Caki2 (cell line): ENCODE measurements around the gene LRRC28. TPM values are rescaled to one million over a fixed set of nuclear protein-coding genes. Genes with fewer than 3 reads are reported as not detected.

ENCODE experiments used
- DNase-seq: peaks from one replicate; pipeline ENCODE4 v3.0.0-alpha.2; 2015; ENCODE audit warnings: low read depth
- in situ Hi-C: cut with HindIII; loops from 2 replicates; pipeline ENCODE4 v1.10.0; 2016; ENCODE audit warnings: low sequenced_read_pairs, low pct_unique_long_range_greater_than_20kb, mixed read lengths
- total RNA-seq: library from RNA; depleted of rRNA; stranded (reverse); fragments of >200 nt; shearing (Covaris generic); gene quantifications from 2 replicates; pipeline ENCODE4 v1.2.3, GENCODE V29; 2014; ENCODE audit warnings: low replicate concordance

The LRRC28 gene
- total RNA-seq, 1 experiment from 2014 or later = 17.2 TPM

GRCh38 chr15:99324700-99325099 lies 73.4 kb downstream of the LRRC28 start:
- DNase-seq = peak; percentile 24
- in situ Hi-C loops = no loop called here

GRCh38 chr15:99326235-99326634 lies 75.0 kb downstream of the LRRC28 start:
- in situ Hi-C loops = no loop called here
- peak; percentile 64 for DNase-seq

GRCh38 chr15:99328106-99329072 lies 77.1 kb downstream of the LRRC28 start:
- no peak for DNase-seq
- in situ Hi-C loops = no loop called here

GRCh38 chr15:99331381-99331780 lies 80.1 kb downstream of the LRRC28 start:
- DNase-seq = no peak
- in situ Hi-C loops = no loop called here

- in situ Hi-C loops = no loop called here
These were observed 82.1 kb downstream of the LRRC28 start for GRCh38 chr15:99333413-99333812.

GRCh38 chr15:99333981-99334380 lies 82.7 kb downstream of the LRRC28 start:
- no peak for DNase-seq
- in situ Hi-C loops = no loop called here

More at GRCh38 chr15:99333413-99333812, 82.1 kb downstream of the LRRC28 start:
- DNase-seq = no peak

GRCh38 chr15:99335508-99335907 lies 84.2 kb downstream of the LRRC28 start:
- DNase-seq = no peak
- in situ Hi-C loops = no loop called here

GRCh38 chr15:99336794-99337193 lies 85.5 kb downstream of the LRRC28 start:
- DNase-seq = no peak
- in situ Hi-C loops = no loop called here

- no peak for DNase-seq
These were observed 89.1 kb downstream of the LRRC28 start for GRCh38 chr15:99340347-99340746.

GRCh38 chr15:99341786-99342185 lies 90.5 kb downstream of the LRRC28 start:
- DNase-seq = no peak
- in situ Hi-C loops = no loop called here

More at GRCh38 chr15:99340347-99340746, 89.1 kb downstream of the LRRC28 start:
- in situ Hi-C loops = no loop called here

- no peak for DNase-seq
- in situ Hi-C loops = no loop called here
These were observed 91.9 kb downstream of the LRRC28 start for GRCh38 chr15:99343208-99343607.

GRCh38 chr15:99343881-99344551 lies 92.7 kb downstream of the LRRC28 start:
- in situ Hi-C loops = no loop called here
- no peak for DNase-seq

GRCh38 chr15:99344639-99345038 lies 93.4 kb downstream of the LRRC28 start:
- in situ Hi-C loops = no loop called here
- DNase-seq = no peak

GRCh38 chr15:99345242-99345641 lies 94.0 kb downstream of the LRRC28 start:
- DNase-seq = no peak
- in situ Hi-C loops = no loop called here

- in situ Hi-C loops = no loop called here
- peak; percentile 59 for DNase-seq
These were observed 94.7 kb downstream of the LRRC28 start for GRCh38 chr15:99345832-99346462.

GRCh38 chr15:99347574-99347973 lies 96.3 kb downstream of the LRRC28 start:
- in situ Hi-C loops = no loop called here
- DNase-seq = no peak

GRCh38 chr15:99348412-99348811 lies 97.1 kb downstream of the LRRC28 start:
- in situ Hi-C loops = no loop called here
- no peak for DNase-seq

GRCh38 chr15:99350408-99350807 lies 99.1 kb downstream of the LRRC28 start:
- in situ Hi-C loops = no loop called here
- DNase-seq = no peak

GRCh38 chr15:99359769-99360168 lies 108.5 kb downstream of the LRRC28 start:
- no peak for DNase-seq
- in situ Hi-C loops = no loop called here
